Prostate gland (tissue), 2 donors: ENCODE measurements around the gene ENOX1.

Experiments
- POLR2A ChIP-seq: fragments of 450-650 bp; IDR thresholded peaks from one replicate; pipeline ENCODE4 v1.6.1; 2016; ENCODE audit warnings: antibody characterized with exemption, mild to moderate bottlenecking
- POLR2AphosphoS5 ChIP-seq: sonication (generic); formaldehyde crosslinking; IDR thresholded peaks from one replicate; pipeline ENCODE4 v1.6.1; 2017; ENCODE audit warnings: antibody characterized with exemption
- TF ChIP-seq, protein P1 (sequence below), 4 experiments: fragments of 200-600 bp in 2 of 4; fragments of 450-650 bp in 2 of 4; sonication (generic) in 2 of 4; IDR thresholded peaks; 1 replicate in 3 of 4; 2 replicates in 1 of 4; pipeline ENCODE4 v1.5.1; 2016 to 2019; ENCODE audit warnings: antibody characterized with exemption in 4 of 4, mild to moderate bottlenecking in 2 of 4, moderate library complexity in 2 of 4

DNA sequence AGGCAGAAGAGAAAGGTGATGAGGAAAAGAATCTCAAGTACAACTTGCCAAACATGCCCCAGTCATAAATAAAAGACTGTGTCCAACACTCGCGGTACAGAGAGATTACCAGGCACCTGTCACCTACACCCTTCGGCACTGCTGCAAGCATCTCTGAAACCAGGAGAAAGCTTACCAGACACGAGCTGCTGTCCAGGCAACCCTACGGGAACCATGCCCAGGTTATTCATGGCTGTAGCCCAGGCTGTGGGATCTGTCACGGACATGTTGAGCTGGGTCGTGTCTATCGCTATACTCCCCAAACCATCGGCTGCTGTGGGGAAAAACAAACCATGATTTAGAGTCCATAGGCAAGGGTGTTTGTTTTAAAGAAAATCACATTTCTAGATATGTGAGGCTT is 375.0 kb downstream of the ENOX1 start:
- TF ChIP-seq, protein P1, sequence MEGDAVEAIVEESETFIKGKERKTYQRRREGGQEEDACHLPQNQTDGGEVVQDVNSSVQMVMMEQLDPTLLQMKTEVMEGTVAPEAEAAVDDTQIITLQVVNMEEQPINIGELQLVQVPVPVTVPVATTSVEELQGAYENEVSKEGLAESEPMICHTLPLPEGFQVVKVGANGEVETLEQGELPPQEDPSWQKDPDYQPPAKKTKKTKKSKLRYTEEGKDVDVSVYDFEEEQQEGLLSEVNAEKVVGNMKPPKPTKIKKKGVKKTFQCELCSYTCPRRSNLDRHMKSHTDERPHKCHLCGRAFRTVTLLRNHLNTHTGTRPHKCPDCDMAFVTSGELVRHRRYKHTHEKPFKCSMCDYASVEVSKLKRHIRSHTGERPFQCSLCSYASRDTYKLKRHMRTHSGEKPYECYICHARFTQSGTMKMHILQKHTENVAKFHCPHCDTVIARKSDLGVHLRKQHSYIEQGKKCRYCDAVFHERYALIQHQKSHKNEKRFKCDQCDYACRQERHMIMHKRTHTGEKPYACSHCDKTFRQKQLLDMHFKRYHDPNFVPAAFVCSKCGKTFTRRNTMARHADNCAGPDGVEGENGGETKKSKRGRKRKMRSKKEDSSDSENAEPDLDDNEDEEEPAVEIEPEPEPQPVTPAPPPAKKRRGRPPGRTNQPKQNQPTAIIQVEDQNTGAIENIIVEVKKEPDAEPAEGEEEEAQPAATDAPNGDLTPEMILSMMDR (IDR thresholded peaks at IDR 0.05): no peak
- TF ChIP-seq POLR2A (no peak), POLR2AphosphoS5 (no peak)
